HG03354 (cell line): ENCODE measurements around the gene UTP14A.

Experiments used
- ATAC-seq: cut with Tn5 transposase; IDR thresholded peaks from one replicate; pipeline ENCODE4 v1.9.1; 2021; ENCODE audit warnings: mild to moderate bottlenecking; ENCODE audit not compliant: unreplicated experiment, poor library complexity, severe bottlenecking

The UTP14A gene

GRCh38 chrX:129940721-129941120 lies 34.8 kb downstream of the UTP14A start:
- ATAC-seq = no peak

- no peak for ATAC-seq
Observed at GRCh38 chrX:129945131-129945530, 39.2 kb downstream of the UTP14A start.

GRCh38 chrX:129953334-129953648 lies 47.3 kb downstream of the UTP14A start:
- no peak for ATAC-seq

GRCh38 chrX:129953881-129954280 lies 47.9 kb downstream of the UTP14A start:
- no peak for ATAC-seq

- no peak for ATAC-seq
Observed at GRCh38 chrX:129954804-129955203, 48.8 kb downstream of the UTP14A start.

GRCh38 chrX:129955682-129956081 lies 49.7 kb downstream of the UTP14A start:
- no peak for ATAC-seq

- ATAC-seq = no peak
Observed at GRCh38 chrX:129956145-129956544, 50.2 kb downstream of the UTP14A start.

- ATAC-seq = no peak
Observed at GRCh38 chrX:129956765-129957164, 50.8 kb downstream of the UTP14A start.

- peak; percentile 64 for ATAC-seq
Observed at GRCh38 chrX:129957241-129958082, 51.5 kb downstream of the UTP14A start.

- no peak for ATAC-seq
Observed at GRCh38 chrX:129958083-129958465, 52.1 kb downstream of the UTP14A start.

GRCh38 chrX:129958814-129959492 lies 53.0 kb downstream of the UTP14A start:
- no peak for ATAC-seq

- no peak for ATAC-seq
Observed at GRCh38 chrX:129959493-129959832, 53.5 kb downstream of the UTP14A start.

- ATAC-seq = peak; percentile 92
Observed at GRCh38 chrX:129961180-129962083, 55.5 kb downstream of the UTP14A start.

- no peak for ATAC-seq
Observed at GRCh38 chrX:129963729-129964128, 57.8 kb downstream of the UTP14A start.

GRCh38 chrX:129965166-129965565 lies 59.2 kb downstream of the UTP14A start:
- no peak for ATAC-seq

- ATAC-seq = no peak
Observed at GRCh38 chrX:129968968-129969367, 63.0 kb downstream of the UTP14A start.

GRCh38 chrX:129976441-129976840 lies 70.5 kb downstream of the UTP14A start:
- no peak for ATAC-seq
